Caco-2 (cell line): Measurements from ENCODE around the gene ARFGAP1. TPM values are rescaled to one million over a fixed set of nuclear protein-coding genes. Genes with fewer than 3 reads are reported as not detected.

Experiments used
- BruUV-seq: library from RNA; stranded (reverse); fragments of 400-500 nt; replicated peaks from 2 replicates; lab custom pipeline; 2021; lab: Mats Ljungman, UMichigan
- CTCF ChIA-PET: fragments of 300-600 bp; sonication (Branson Sonifier 250); formaldehyde crosslinking; loops from one replicate; lab custom pipeline; 2022; ENCODE audit warnings: antibody characterized with exemption; lab: Charles Lee
- POLR2A ChIA-PET: fragments of 300-600 bp; sonication (Branson Sonifier 250); formaldehyde crosslinking; loops from one replicate; lab custom pipeline; 2022; ENCODE audit warnings: antibody characterized with exemption; lab: Charles Lee
- DNase-seq, 2 experiments: peaks; one replicate each; pipeline versions ENCODE4 v3.0.0 to v3.0.0-alpha.2; 2020 to 2022
- H3K27me3 ChIP-seq: replicated peaks from 2 replicates; pipeline ENCODE4 v1.6.0; 2011; ENCODE audit warnings: low read length; ENCODE audit not compliant: control insufficient read depth, insufficient read depth
- H3K36me3 ChIP-seq: 2 replicates; pipeline ENCODE4 v1.5.1; 2011; ENCODE audit warnings: low read length; ENCODE audit not compliant: control insufficient read depth, insufficient read depth
- H3K4me1 ChIP-seq: fragments of 250-450 bp; sonication (Bioruptor Pico); 2 replicates; pipeline ENCODE4 v1.5.1; 2020; ENCODE audit warnings: mild to moderate bottlenecking
- H3K4me3 ChIP-seq: 2 replicates; pipeline ENCODE4 v1.5.1; 2011; ENCODE audit warnings: low read depth, mild to moderate bottlenecking, control low read depth, low read length
- H3K9me3 ChIP-seq: fragments of 250-450 bp; sonication (Bioruptor Pico); 2 replicates; pipeline ENCODE4 v1.5.1; 2020; ENCODE audit warnings: mild to moderate bottlenecking, moderate library complexity
- H3K27ac Mint-ChIP-seq: one replicate; pipeline ENCODE4 v1.8.0; 2022; ENCODE audit warnings: mixed read lengths; ENCODE audit not compliant: unreplicated experiment
- H3K27me3 Mint-ChIP-seq: one replicate; pipeline ENCODE4 v1.8.0; 2022; ENCODE audit warnings: mixed read lengths; ENCODE audit not compliant: insufficient read depth, unreplicated experiment
- H3K36me3 Mint-ChIP-seq: one replicate; pipeline ENCODE4 v1.8.0; 2022; ENCODE audit warnings: mild to moderate bottlenecking, mixed read lengths; ENCODE audit not compliant: insufficient read depth, unreplicated experiment
- H3K4me1 Mint-ChIP-seq: one replicate; pipeline ENCODE4 v1.8.0; 2022; ENCODE audit warnings: low read depth, mixed read lengths; ENCODE audit not compliant: unreplicated experiment
- H3K4me3 Mint-ChIP-seq: one replicate; pipeline ENCODE4 v1.8.0; 2022; ENCODE audit warnings: mild to moderate bottlenecking, moderate library complexity, mixed read lengths; ENCODE audit not compliant: unreplicated experiment
- H3K9me3 Mint-ChIP-seq: one replicate; pipeline ENCODE4 v1.8.0; 2022; ENCODE audit warnings: mixed read lengths; ENCODE audit not compliant: unreplicated experiment
- intact Hi-C: fragments of 100-400 bp; cut with micrococcal nuclease; formaldehyde crosslinking; loops from one replicate; pipeline ENCODE4 v1.10.0; 2022; ENCODE audit not compliant: unreplicated experiment
- total RNA-seq: library from RNA; stranded (reverse); gene quantifications from 2 replicates; pipeline ENCODE4 v1.2.3, GENCODE V29; 2022
- TF ChIP-seq, protein P1 (sequence below), 2 experiments: fragments of 200-600 bp in 1 of 2; IDR thresholded peaks; 1 replicate in 1 of 2; 2 replicates in 1 of 2; pipeline versions ENCODE4 v1.5.1 to v1.8.0; 2011 to 2022; ENCODE audit warnings: antibody characterized with exemption in 1 of 2, control low read depth in 1 of 2, inconsistent platforms in 1 of 2, low read depth in 1 of 2, low read length in 1 of 2, mild to moderate bottlenecking in 1 of 2, moderate library complexity in 1 of 2; ENCODE audit not compliant: insufficient read depth in 1 of 2, severe bottlenecking in 1 of 2, unreplicated experiment in 1 of 2

Gene ARFGAP1
- total RNA-seq, 1 experiment from 2014 or later = 275 TPM

DNA sequence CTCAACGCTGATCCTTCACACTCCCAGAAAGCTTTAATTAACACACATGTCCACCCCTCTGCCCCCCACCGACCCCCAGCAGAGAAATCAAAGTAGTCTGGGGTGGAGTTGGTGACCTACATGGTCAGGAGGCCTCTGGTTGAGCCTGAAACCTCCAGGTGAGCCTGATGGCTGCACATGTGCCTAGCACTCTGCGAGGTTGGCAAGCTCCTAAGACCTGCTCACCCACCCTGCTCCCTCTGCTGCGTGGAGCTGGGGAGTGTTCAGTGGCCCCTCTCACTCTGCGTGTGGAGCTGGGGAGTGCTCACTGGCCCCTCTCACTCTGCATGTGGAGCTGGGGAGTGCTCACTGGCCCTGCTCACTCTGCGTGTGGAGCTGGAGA, 48.8 kb upstream of the ARFGAP1 start:
- Histone ChIP-seq H3K4me1 (peaks cover 12% of the 10 kb centered on the region; the same call in 1 of the 2 replicates), H3K27me3 (no peaks in the 10 kb centered on the region), H3K9me3 (no peaks in the 10 kb centered on the region), H3K36me3 (no peaks in the 10 kb centered on the region), H3K4me3 (no peak overlapping the region)
- Mint-ChIP-seq H3K27me3 (peaks cover 3% of the 10 kb centered on the region), H3K9me3 (no peaks in the 10 kb centered on the region), H3K4me3 (no peak overlapping the region), H3K27ac (no peak overlapping the region), H3K4me1 (peaks cover 7% of the 10 kb centered on the region), H3K36me3 (no peaks in the 10 kb centered on the region)
- ChIA-PET CTCF (interaction anchor here (0.6 to 4.3 kb wide), 37 partner anchors 9 to 314 kb away, joined by 3 to 122 read pairs (median 10); partner anchors contain the start of genes ARFGAP1, BIRC7 and PPDPF), POLR2A (interaction anchor here (1.4 kb wide), 1 partner anchor 49 kb away, joined by 8 read pairs; the partner anchor contains the start of gene ARFGAP1)
- TF ChIP-seq, protein P1, sequence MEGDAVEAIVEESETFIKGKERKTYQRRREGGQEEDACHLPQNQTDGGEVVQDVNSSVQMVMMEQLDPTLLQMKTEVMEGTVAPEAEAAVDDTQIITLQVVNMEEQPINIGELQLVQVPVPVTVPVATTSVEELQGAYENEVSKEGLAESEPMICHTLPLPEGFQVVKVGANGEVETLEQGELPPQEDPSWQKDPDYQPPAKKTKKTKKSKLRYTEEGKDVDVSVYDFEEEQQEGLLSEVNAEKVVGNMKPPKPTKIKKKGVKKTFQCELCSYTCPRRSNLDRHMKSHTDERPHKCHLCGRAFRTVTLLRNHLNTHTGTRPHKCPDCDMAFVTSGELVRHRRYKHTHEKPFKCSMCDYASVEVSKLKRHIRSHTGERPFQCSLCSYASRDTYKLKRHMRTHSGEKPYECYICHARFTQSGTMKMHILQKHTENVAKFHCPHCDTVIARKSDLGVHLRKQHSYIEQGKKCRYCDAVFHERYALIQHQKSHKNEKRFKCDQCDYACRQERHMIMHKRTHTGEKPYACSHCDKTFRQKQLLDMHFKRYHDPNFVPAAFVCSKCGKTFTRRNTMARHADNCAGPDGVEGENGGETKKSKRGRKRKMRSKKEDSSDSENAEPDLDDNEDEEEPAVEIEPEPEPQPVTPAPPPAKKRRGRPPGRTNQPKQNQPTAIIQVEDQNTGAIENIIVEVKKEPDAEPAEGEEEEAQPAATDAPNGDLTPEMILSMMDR (IDR thresholded peaks at IDR 0.05; ENCODE audit: insufficient read depth in 1 of 2, low read depth in 1 of 2, low read length in 1 of 2, severe bottlenecking in 1 of 2, unreplicated experiment in 1 of 2) = no peak
- no peak for DNase-seq
- intact Hi-C loops = loop anchor here (1.0 to 5.0 kb wide), 3 partner anchors 27 to 158 kb away; partner anchors contain the start of gene ARFGAP1
- no TSS peak for BruUV-seq

GRCh38 chr20:63224412-63225081, 48.1 kb upstream of the ARFGAP1 start:
- H3K9me3 ChIP-seq = no peaks in the 10 kb centered on the region
- no peak overlapping the region for H3K27ac Mint-ChIP-seq
- H3K36me3 Mint-ChIP-seq = no peaks in the 10 kb centered on the region
- no peaks in the 10 kb centered on the region for H3K9me3 Mint-ChIP-seq
- TF ChIP-seq, protein P1 (IDR thresholded peaks at IDR 0.05; ENCODE audit: insufficient read depth in 1 of 2, low read depth in 1 of 2, low read length in 1 of 2, severe bottlenecking in 1 of 2, unreplicated experiment in 1 of 2) = peak in 1 of 2 experiments; percentile 17
- DNase-seq = peak in 1 of 2 experiments; percentile 51
- ChIA-PET POLR2A (interaction anchor here (1.4 kb wide), 1 partner anchor 49 kb away, joined by 8 read pairs; the partner anchor contains the start of gene ARFGAP1), CTCF (interaction anchor here (0.5 to 4.3 kb wide), 25 partner anchors 10 to 296 kb away, joined by 3 to 122 read pairs (median 15); partner anchors contain the start of genes ARFGAP1, BIRC7 and PPDPF)
- H3K27me3 Mint-ChIP-seq = peaks cover 3% of the 10 kb centered on the region
- intact Hi-C loops = loop anchor here (5.0 kb wide), 1 partner anchor 158 kb away; no protein-coding TSS in a partner anchor
- no peak overlapping the region for H3K4me3 ChIP-seq
- H3K4me1 ChIP-seq = peaks cover 18% of the 10 kb centered on the region
- no peak overlapping the region for H3K4me3 Mint-ChIP-seq
- no peaks in the 10 kb centered on the region for H3K36me3 ChIP-seq
- no peaks in the 10 kb centered on the region for H3K27me3 ChIP-seq
- BruUV-seq = no TSS peak
- peaks cover 7% of the 10 kb centered on the region for H3K4me1 Mint-ChIP-seq

GRCh38 chr20:63225082-63225454, 47.5 kb upstream of the ARFGAP1 start:
- Mint-ChIP-seq H3K4me3 (no peak overlapping the region), H3K27ac (no peak overlapping the region), H3K36me3 (no peaks in the 10 kb centered on the region), H3K9me3 (no peaks in the 10 kb centered on the region), H3K4me1 (peaks cover 7% of the 10 kb centered on the region), H3K27me3 (peaks cover 1% of the 10 kb centered on the region)
- intact Hi-C loops = no loop called here
- Histone ChIP-seq H3K36me3 (no peaks in the 10 kb centered on the region), H3K4me1 (peaks cover 19% of the 10 kb centered on the region), H3K9me3 (no peaks in the 10 kb centered on the region), H3K27me3 (no peaks in the 10 kb centered on the region), H3K4me3 (no peak overlapping the region)
- CTCF ChIA-PET = interaction anchor here (2.6 to 4.3 kb wide), 8 partner anchors 9 to 156 kb away, joined by 10 to 122 read pairs (median 28); partner anchors contain the start of genes ARFGAP1 and BIRC7
- TF ChIP-seq, protein P1 (IDR thresholded peaks at IDR 0.05; ENCODE audit: insufficient read depth in 1 of 2, low read depth in 1 of 2, low read length in 1 of 2, severe bottlenecking in 1 of 2, unreplicated experiment in 1 of 2) = no peak
- POLR2A ChIA-PET = no interaction called here
- no peak for DNase-seq
- no TSS peak for BruUV-seq
